Glomerular visceral epithelial cell (primary cell): ENCODE measurements around the gene ADRB1.
A peak's percentile ranks its signal among the peaks of the same experiment; 100 is the strongest.

ENCODE experiments used
- DNase-seq: peaks from one replicate; pipeline ENCODE4 v3.0.0-alpha.2; 2016; ENCODE audit errors: extremely low spot score

The ADRB1 gene

DNA sequence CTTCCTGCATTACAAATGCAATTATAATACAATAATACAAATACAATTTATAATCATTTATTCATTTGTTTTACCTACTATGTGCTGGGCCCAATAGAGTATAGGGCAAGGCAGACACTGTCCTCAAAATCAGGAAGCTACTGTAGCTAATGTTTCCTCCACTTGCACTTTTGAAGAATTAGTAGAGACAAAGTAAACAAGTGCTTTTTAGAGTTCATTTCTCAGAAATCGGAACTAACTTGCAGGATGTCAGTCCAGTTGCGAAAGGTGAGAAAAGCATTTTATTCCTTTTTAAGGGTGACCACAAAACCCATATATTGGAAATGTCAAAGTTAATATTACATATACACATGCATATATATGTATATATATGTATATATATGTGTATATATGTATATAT, 14.2 kb downstream of the ADRB1 start:
- no peak for DNase-seq

DNA sequence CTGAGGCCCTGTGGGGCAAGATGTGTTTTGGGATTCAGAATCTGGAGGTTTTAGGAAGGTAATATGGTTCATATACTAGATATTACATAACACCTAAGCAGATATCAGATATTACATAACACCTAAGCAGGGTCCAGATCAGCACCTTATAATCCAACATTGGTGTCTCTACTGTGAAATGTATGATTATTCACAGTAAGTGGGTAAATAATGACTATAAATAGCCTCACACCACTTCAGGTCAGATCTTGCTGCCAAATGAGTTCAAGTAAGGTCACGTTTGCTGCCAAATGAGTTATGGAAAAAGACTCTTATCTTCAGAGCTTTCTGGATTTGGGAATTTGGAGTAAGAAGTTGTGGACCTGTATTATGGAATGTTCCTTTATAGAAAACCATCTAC, 14.6 kb downstream of the ADRB1 start:
- no peak for DNase-seq

DNA sequence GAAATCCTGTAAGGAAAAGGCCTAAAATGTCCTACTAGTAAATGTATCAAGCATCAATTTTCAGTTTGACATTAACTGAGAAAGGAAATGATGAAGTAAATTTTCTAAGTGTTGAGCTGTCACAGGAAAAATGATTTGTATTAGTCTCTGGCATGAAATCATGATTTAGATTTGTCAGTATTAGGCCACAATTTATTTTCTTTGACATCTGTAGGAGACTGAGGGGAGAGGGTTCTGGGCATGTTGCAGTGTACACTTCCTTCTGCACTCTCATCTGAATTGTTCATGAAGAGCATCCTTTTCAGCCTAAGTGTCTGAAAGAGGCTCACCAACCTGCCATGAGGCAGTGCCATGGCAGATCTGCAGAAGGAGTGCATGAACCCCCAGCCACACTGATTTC, 15.9 kb downstream of the ADRB1 start:
- no peak for DNase-seq

DNA sequence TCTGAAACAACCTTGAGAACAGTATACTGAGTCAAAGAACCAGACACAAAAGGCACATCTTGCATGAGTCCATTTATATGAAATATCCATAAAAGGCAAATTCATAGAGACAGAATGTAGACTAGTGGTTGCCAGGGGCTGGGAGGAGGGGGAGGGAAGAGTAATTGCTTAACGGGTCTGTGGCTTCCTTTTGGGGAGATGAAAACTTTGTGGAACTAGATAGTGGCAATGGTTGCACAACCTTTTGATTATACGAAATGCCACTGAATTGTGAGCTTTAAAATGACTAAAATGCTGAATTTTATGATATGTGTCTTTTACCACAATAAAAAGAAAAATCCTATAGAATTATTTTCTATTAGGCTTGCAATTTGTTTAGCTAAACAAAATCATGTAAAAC, 16.8 kb downstream of the ADRB1 start:
- DNase-seq: no peak

DNA sequence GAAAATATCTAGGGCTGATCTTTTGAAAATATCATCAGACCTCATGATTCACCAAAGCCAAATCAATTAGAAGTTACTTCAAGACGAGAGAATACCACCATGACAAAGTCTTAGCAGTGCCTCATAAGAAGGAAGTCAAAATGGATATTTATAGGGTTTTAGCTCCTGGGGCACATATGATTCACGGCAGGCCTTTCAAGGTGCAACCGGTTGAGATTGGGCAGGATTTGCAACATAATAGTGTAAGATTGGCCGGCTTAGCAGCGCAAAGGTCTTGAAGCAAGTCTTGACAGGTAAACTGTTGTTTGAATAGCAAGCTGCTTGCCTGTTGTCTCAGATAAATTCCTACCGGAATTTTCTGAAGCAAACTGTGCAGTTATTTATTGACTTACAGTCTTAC, 17.5 kb downstream of the ADRB1 start:
- DNase-seq: no peak

DNA sequence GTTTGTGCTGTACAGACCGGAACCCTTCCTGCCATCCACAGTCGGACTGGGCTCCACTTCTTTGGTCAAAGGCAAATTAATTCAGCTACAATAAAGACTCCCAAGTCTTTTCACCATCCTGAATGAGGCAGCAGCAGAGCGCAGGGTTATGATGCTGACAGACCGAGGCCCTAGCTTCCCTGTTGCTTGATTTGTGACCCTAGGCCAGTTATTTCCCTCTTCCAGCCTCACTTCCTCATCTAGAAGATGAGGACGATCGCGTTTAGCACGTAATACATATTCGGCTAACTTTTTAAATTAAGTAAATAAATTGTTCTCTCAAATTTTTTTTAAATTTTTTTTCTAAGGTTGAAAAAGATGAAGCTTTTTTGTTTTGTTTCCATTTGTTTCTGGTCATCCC, 18.1 kb downstream of the ADRB1 start:
- DNase-seq: no peak

DNA sequence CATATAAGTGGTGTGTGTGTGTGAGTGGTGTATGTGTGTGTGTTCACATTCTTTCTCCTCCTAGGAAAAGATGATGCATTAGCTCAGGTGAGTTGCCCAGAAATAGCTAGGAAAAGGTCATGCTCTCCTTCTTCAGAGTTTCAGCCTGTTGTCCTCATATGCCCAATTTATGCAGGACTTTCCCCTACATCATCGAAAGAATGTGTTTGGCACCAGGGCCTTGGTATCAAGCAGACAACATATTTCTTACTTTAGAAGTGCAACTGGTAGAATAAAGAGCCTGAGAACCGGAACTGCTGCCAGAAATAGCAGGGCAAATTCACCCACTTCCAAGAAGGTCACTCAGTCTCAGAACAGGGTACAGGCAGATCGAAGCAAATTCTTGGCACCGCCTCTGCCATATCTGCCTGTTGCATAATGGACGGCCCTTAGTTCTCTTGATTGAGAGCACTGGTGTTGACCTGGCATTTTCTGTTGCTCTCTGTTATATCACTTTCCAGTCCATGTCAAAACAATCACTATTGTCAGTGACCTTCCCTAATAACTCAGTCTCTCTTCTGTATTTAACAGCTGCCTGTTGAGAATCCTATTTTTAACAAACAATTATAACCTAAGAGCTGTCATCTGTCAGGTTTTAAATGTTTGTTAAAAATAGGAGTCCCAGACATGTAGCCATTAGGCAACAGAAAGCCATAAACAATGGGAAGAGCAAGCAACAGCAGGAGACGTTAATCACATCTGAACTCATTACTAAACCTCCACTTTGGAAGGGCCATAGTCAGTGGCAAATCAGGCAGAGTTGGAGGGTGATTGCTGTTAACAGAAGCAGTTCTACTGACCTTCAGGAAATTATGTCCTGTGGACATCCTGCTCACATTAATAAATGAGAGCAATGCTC, 20.7 kb downstream of the ADRB1 start:
- DNase-seq: no peak

DNA sequence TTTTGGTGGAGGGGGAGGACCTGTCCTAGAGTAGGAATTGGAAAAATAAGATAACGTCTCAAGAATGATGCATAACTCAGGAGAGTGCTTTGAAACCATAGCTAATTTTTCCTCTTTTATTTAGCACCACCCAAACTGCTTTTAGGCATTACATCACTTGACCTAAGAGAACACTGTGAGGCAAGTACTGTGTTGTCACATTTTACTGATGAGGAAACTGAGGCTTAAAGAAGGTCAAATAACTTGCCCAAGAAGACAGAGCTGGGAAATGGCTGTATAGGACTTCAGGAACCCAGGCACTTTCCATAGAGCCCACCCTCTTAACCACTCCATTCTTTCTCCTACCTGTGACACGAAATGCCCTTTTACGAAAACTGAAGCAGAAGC, 21.4 kb downstream of the ADRB1 start:
- no peak for DNase-seq

DNA sequence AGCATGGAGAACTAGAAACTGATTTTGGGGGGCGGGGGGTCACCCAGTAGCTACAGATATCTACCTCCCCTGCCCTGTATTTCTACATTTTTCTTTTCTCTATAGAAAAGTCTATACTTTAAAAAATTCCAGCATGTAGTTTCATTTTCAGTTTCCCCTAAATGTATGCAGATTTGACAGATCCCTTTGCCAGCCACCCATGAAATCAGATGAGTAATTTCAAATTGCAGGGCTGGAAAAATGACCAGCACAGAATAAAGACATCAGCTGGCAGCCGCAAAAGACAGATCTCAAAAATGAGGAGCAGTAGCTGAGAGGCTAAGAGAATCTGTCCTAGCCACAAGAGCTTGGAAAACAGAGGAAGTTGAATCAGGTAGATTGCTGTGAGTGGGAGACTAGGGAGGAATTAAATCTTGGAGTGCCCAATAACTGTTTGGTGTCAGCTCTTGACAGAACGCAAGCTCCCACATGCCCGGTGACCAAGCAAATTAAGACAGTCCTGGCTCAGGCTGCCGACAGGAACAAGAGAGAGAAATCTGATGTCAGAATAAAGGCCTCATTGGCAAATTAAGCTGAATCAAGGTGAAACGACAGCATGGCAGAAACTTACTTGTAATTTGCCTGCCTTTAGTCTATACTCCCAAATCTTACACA, 24.5 kb downstream of the ADRB1 start:
- DNase-seq: peak; percentile 9

DNA sequence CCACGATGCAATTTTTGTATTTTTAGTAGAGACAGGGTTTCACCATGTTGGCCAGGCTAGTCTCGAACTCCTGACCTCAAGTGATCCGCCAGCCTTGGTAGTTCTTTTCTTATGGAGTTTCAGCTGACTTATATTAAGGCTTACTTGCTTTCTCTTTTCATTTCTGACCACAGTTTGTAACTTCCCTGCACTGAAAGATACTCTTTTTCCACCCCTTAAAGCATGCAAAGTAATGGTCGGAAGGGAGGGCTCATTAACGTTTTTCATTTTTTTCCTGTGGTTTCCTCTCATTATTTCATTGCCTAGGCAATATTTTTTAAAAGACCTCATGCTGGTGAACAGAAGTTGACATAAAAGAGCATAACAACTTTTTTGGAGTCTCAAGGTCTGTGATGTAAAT, 27.0 kb downstream of the ADRB1 start:
- no peak for DNase-seq

DNA sequence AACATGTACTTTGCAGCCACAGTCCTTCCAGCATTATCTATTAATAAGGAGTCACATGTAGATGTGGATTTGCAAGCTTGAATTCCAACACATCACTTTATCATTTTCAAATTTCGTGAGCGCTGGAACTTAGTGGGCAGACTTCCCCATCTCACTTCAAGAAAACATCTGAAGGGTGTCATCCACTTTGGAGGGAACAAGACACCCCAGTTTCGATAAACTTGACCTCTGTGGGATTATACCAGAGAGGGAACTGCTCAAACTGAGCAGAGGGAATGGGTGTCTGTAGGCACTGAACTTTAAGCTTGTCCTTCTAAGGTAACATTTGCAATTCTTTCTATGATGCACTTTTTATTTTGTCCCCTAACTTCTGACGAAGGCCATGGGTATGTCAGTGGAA, 27.5 kb downstream of the ADRB1 start:
- DNase-seq: no peak

DNA sequence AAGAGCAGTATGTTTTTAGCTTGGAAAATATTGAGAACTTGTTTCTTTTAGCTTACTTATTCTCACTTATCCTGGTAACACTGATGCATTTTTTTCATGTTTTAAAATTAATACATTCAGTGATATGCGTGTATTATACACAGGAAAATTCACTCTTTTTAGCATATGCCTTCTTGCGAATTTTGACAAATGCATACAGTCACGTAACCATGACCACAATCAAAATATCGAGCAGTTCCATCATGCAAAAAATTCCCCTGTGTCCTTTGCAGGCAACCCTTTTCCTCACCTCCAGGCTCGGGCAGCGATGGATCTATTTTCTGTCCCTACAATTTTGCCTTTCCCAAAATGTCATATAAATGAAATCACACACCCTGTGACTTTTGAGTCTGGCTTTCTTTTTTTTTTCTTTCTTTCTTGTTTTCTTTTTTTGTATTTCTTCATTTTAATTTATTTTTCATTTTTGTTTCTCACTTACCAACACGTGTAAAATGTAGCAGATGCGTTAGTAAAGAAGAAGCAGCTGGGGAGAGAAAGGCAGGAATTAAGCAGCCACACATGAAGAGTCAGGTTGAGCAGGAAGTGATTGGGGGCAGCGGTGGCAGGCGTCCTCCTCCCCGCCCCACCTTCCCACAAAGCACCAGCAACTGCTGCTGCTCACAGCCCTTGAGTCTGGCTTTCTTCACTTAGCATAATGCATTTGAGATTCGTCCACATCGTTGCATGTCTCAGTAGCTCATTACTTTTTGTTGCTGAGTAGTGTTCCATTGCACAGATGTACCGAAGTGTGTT, 29.9 kb downstream of the ADRB1 start:
- no peak for DNase-seq

DNA sequence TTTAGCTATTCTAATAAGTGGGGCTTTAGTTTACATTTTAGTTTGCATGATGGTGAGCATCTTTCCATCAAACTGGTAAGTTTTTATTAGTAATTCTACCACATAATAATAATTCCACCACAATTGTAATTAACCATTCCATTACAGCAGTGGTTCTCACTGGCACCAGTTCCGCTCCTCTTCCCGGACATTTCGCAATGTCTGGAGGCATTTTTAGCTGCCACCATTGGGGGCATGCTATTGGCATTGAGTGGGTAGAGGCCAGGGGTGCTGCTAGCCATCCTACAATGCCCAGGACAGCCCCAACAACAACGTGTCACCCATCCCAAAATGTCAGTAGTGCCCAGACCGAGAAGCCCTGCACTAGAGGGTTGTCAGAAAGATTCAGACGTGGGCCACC, 31.4 kb downstream of the ADRB1 start:
- DNase-seq: no peak

DNA sequence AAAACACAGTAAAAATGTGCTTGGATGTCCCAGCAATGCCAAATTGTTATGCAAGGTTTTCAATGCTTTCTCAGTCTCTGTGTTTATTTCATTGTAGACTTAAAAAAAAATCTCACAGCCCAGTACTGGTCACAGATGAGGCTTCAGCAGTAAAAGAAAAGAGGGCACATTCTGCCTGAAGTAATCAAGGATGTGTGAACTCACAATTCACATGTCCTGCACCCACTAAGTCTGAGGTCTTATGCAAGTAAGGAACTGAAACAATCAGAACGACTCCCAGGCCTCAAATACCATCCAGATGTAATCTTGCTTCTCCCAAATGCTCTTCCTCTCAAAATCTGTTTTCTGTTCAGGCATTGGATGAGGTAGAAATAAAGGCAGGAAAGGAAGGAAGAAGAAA, 33.7 kb downstream of the ADRB1 start:
- no peak for DNase-seq

DNA sequence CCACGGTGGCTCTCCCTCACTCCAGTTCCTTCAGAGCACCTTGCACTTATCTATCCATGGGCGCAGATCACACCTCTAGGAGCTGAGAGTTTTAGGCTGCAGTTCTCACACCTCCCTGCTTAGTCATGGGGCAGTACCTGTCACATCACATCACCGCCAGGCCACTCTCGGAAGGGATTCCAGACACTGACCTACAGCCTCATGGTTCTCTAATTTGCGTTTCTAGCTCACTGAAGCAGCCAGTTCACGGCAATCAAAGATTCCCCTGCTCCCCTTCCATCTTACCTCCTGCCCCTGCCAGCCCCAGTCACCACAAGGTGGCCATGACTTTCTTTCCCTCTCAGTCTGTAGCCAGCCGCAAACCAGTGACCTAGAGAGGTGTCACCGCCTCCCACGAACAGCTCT, 34.2 kb downstream of the ADRB1 start:
- no peak for DNase-seq

DNA sequence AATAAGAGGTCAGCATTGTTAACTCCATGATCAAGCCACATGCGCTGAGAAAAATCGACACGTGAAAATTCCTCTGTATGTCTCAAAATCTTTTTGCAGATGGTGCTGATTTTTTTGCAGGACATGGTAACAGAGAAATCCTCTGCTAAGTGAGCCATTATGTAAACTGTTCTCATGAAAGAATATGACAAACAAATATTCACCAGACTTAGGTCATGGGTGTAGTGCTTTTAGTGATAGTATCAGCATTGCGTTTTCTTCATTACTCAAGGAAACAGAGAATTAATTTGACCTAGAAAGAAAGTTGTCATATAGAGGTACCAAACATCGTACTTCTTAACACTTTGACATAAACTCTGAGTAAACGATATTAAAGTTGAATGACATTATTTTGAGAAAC, 34.7 kb downstream of the ADRB1 start:
- no peak for DNase-seq

DNA sequence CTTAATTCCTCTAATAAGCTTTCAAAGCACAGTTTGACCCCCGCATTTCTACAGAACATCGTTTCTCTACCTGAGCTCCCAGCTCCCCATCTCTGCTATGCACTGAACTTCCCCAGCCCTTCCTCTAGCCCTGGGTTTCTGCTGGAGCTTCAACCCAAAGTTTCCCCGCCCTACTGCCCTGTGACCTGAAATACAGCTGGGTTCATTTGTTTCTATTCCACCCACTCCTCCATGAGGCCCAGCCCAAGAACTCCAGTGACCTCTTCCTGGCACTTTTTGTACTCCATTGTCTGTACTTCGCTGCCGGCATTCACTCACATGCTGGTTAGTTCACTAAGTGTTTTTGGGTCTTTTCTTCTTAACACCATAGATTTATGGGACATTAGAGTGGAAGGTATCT, 35.8 kb downstream of the ADRB1 start:
- no peak for DNase-seq

DNA sequence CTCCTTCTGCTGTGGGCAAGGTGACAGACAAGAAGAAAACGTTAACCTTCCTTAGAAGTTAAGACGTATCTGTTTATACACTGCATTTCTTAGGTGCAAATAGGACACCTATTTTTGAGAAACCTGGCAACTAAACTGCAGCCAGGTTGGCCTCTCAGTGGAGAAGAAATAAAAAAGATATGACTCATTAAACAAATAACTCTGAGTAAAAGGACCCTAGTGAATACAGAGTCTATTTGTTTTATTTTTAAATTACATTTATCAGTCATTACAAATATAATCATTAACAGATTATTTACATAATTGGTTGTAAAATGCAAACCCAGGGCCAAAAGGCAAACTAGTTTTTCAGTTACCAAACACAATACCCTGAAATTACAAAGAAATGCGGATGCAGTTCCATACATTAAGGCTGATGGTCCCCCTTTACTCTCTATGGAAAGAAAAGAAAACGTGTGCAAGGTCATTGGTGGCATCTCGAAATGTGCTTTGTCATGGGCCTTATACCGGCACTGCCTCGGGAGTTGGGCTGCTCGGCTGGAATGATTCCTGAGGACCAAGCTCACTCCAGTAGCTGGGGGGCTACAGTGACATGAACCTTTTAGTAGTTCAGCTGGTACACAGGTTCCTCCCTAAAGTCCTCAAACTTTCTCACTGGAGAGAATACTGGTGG, 38.4 kb downstream of the ADRB1 start:
- DNase-seq: no peak

DNA sequence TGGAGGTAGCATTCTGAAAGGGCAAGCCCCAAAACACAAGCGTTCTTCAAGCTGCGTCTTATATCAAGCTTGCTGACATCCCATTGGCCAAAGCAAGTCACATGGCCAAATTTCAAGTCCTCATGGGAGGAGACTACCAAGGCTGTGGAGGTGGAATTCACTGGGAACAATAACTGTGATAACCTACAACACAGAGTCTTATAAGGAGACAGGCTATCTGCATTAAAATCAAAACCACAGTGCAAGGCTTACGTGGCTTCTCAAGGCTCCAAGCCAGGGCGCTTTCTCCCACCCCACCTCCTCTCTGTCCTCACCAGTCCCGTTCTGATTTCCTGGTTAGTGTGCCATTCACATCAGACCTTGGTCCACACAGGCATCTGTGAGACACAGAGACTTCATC, 39.4 kb downstream of the ADRB1 start:
- DNase-seq: no peak

DNA sequence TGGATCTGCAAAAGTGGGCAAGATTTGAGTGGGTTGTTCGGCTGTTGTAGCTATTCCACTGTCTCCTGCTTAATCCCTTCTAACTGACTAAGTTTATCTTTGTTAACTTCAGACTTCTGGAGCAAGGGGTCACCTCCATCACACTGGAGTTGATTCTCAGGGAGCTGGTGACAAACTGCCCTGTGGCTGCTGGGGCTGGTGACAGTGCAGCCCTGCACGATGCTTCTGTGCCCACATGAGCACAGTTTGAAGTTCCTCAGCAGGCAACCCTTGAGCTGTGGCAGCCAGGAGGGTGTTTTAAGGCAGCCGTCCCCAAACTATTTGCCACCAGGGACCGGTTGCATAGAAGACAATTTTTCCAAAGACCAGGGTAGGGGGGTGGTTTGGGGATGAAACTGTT, 40.5 kb downstream of the ADRB1 start:
- DNase-seq: no peak

DNA sequence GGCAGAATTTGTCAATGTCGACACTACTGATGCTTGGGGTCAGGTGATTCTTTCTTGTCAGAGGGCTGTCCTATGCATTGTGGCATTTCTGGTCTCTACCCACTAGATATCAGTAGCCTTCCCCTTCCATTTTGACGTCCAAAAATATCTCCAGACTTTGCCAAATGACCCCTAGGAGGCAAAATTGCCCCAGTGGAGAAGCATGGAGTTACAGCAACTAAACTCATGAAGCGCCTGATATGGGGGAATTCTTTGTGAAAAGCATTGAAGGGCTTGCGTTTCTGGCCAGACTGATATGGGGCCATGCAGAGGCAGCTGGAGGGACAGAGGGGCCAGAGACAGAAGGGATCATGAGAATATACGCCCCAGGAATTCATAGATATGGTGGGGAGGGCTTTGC, 43.6 kb downstream of the ADRB1 start:
- DNase-seq: no peak

DNA sequence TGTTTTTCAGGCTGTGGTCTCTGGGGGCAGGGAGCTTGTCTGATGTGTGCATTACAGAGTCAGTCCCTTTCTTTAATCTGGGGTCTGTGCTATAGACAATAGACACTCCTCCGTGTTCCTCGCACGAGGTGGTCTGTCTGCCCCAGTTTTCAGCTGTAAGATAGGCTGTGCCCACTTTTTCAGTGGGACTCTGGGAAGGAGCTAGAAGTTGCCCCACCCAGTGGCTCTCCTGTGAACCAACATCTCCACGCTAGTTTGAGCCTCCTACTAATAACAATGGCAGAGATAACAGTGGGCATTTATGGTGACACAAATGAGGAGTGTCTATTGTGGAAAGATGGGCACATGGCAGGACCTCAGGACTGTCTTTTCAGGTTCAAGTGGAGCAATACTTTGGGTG, 44.0 kb downstream of the ADRB1 start:
- no peak for DNase-seq
